K562 treated with DMSO at 1 percent for 24 hours (cell line): ENCODE results near the gene TPPP2. TPM values are rescaled to one million over a fixed set of nuclear protein-coding genes. Genes with fewer than 3 reads are reported as not detected.

Source experiments
- total RNA-seq: library from RNA; unstranded; fragments of 300-600 nt; gene quantifications from 2 replicates; pipeline ENCODE4 v1.2.3, GENCODE V29; 2022; ENCODE audit warnings: low read depth; ENCODE audit not compliant: insufficient read depth

Gene TPPP2
- total RNA-seq = not detected in 2 replicates

GRCh38 chr14:21029917-21030316 lies at the start of gene TPPP2:
Gene TPPP2, plus strand, starts transcription at chr14:21030217. Its CDS starts 365 bp downstream, at chr14:21030582.

GRCh38 chr14:20989787-20990600 lies 40.0 kb upstream of the TPPP2 start, which contains the start of gene METTL17:
Gene METTL17, plus strand, starts transcription at chr14:20989980. Its CDS starts 23 bp downstream, at chr14:20990003.

GRCh38 chr14:20998674-20999366 lies 31.2 kb upstream of the TPPP2 start, which contains the start of gene SLC39A2:
Gene SLC39A2, plus strand, starts transcription at chr14:20999293. Its CDS starts 154 bp downstream, at chr14:20999447.

DNA sequence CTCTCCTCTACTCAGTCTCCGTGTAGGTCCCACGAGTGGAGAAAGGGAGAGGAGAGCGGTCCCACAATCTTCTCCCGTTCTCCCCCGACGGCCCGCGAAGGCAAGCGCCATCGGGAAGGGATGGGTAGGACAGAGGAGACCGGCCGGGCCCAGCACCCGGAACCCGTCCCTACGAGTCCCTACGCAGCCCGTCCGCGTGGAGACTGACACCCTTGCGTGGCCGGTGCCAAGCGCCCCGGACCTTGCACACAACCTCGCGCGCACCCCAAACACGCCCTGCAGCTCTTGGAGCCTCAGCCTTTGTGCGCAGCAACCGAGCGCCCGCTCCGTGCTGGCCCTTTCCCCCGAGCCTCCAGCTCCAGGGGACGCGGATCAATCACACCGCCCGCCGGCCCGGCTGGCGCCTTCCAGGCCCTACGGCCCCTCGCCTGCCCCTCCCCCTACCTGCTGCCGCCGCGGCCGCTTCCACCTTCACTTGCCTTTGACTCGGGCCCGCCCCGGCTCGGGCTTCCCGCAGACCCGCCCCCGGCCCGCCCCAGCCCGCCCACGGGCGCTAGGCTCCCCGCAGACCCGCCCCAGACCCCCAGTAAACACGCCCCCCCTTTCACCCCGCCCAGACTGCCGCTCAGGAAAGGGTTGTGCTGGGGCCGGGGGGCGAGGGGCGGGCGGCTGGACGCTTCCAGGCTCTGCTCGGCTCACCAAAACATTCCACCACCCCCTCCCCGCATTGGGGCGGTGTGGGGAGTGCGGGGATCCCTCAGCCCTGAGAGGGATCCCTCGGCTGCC lies 5.2 kb upstream of the TPPP2 start, which contains the start of gene NDRG2:
Gene NDRG2 (minus strand): TSS at position 477 of the 786 bp plus-strand sequence. CDS start 1,746 bp downstream, outside the sequence.

DNA sequence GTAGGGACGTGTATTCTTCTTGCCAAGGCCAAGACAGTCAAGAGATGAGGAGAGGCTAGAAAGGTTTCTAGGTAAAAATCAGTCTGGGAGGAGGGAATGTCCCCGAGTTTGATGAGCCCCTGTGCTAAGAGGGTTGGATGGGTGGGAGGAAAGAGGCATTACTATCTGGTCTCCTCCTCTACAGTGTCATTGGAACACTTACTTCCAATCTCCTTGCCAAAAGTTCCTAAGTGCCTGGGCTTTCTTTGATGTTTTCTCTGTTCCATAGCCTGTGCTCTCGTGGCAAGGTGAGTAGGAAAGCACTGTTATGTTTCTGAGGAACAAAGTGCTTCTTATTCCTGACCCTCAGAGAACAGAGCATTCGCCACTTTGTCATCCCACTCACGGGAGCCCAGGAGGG lies 4.7 kb downstream of the TPPP2 start, which contains the start of gene RNASE13:
Gene RNASE13 (minus strand): TSS at position 101 of the 400 bp plus-strand sequence. CDS start 519 bp downstream, outside the sequence.

GRCh38 chr14:21041676-21042433 lies 11.8 kb downstream of the TPPP2 start, which contains the start of gene RNASE7:
Gene RNASE7, plus strand, starts transcription at chr14:21042362. Its CDS starts 631 bp downstream, at chr14:21042993.

DNA sequence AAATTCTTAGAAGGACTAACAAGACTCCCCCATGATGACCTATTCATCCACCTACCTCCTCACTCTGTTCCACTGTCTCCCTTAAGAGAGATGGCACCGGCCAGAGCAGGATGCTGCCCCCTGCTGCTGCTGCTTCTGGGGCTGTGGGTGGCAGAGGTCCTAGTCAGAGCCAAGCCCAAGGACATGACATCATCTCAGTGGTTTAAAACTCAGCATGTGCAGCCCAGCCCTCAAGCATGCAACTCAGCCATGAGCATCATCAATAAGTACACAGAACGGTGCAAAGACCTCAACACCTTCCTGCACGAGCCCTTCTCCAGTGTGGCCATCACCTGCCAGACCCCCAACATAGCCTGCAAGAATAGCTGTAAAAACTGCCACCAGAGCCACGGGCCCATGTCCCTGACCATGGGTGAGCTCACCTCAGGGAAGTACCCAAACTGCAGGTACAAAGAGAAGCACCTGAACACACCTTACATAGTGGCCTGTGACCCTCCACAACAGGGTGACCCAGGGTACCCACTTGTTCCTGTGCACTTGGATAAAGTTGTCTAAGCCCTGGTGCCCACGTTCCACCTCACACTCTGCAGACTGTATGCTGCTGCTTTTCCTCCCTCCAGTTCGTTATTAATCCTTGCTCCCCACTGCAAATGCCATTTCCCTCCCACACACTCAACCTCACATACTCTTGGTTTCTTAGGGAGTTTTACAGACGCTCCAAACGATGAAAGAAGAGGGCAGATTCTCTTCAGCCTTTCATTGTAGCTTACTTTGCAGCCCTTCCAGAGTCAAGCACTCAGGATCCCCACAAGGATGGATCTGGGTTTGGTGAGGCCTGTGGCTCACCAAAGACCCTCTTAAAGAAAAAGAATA lies 28.0 kb downstream of the TPPP2 start, which contains the start of gene RNASE8:
Gene RNASE8 (plus strand): TSS at position 20 of the 873 bp plus-strand sequence. CDS start 71 bp downstream, at position 91.

GRCh38 chr14:21070083-21070609 lies 40.1 kb downstream of the TPPP2 start, which contains the start of gene ARHGEF40:
Gene ARHGEF40, plus strand, starts transcription at chr14:21070304. Its CDS starts 93 bp downstream, at chr14:21070397.

Other genes with a start within 250 kb of the TPPP2 start
- gene RNASE6, start 248.9 kb upstream of the TPPP2 start, total RNA-seq = 1.5 TPM in 1 of 2 replicates, not detected in the other
- gene RNASE1, start 227.4 kb upstream of the TPPP2 start, total RNA-seq = 26.4 and 37.4 TPM in 2 replicates
- not detected in 2 replicates for gene RNASE3, start 138.8 kb upstream of the TPPP2 start, total RNA-seq
- not detected in 2 replicates for gene RNASE2, start 74.7 kb upstream of the TPPP2 start, total RNA-seq
- gene METTL17, start 40.2 kb upstream of the TPPP2 start, total RNA-seq = 49.4 and 57.0 TPM in 2 replicates
- gene SLC39A2, start 30.9 kb upstream of the TPPP2 start, total RNA-seq = 0.21 TPM in 1 of 2 replicates, not detected in the other
- 58.7 and 70.4 TPM in 2 replicates for gene NDRG2, start 5.2 kb upstream of the TPPP2 start, total RNA-seq
- not detected in 2 replicates for gene RNASE13, start 4.6 kb downstream of the TPPP2 start, total RNA-seq
- gene RNASE7, start 12.1 kb downstream of the TPPP2 start, total RNA-seq = not detected in 2 replicates
- gene RNASE8, start 27.6 kb downstream of the TPPP2 start, total RNA-seq = not detected in 2 replicates
- gene ARHGEF40, start 40.1 kb downstream of the TPPP2 start, total RNA-seq = 8.7 and 10.2 TPM in 2 replicates
- 18.6 and 25.2 TPM in 2 replicates for gene ZNF219, start 68.4 kb downstream of the TPPP2 start, total RNA-seq
- 0.72 TPM in 1 of 2 replicates, not detected in the other for gene TMEM253, start 70.8 kb downstream of the TPPP2 start, total RNA-seq
- not detected in 2 replicates for gene OR5AU1, start 125.8 kb downstream of the TPPP2 start, total RNA-seq
- 425 and 459 TPM in 2 replicates for gene HNRNPC, start 239.2 kb downstream of the TPPP2 start, total RNA-seq
- gene RPGRIP1, start 249.9 kb downstream of the TPPP2 start, total RNA-seq = 0.76 and 5.4 TPM in 2 replicates